GM18511 (cell line): ENCODE data around the gene CENPH.
A peak's percentile ranks its signal among the peaks of the same experiment; 100 is the strongest.
"Not testable (repeated sequence)": the region's sequence is repeated elsewhere in the genome, so short reads cannot be mapped to it uniquely, and the experiment has no call there.

Source experiments
- ATAC-seq: cut with Tn5 transposase; IDR thresholded peaks from one replicate; pipeline ENCODE4 v1.9.1; 2021; ENCODE audit warnings: mild to moderate bottlenecking, moderate library complexity; ENCODE audit not compliant: unreplicated experiment

CENPH gene

GRCh38 chr5:69206528-69207190 is 17.3 kb downstream of the CENPH start:
- no peak for ATAC-seq

- ATAC-seq: no peak
Observed at GRCh38 chr5:69209602-69210001, 20.2 kb downstream of the CENPH start.

DNA sequence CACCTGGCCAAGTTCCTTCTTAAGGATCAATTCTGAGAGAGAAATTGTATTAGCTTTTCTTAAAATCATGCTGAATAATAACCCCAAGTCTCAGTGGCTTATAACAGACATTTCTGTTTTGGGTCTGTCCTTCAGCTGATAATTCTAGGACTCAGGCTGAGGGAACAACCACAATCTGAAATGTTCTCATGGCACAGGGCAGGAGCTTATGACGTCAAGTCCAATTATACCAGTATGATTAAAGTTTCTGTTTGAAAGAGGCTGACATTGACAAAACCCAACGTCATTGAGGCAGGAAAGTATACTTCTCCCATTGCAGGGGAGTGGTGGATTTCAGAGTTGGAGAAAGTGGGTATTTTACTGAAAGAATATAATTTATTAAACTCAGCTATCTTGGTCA is 21.8 kb downstream of the CENPH start:
- no peak for ATAC-seq

DNA sequence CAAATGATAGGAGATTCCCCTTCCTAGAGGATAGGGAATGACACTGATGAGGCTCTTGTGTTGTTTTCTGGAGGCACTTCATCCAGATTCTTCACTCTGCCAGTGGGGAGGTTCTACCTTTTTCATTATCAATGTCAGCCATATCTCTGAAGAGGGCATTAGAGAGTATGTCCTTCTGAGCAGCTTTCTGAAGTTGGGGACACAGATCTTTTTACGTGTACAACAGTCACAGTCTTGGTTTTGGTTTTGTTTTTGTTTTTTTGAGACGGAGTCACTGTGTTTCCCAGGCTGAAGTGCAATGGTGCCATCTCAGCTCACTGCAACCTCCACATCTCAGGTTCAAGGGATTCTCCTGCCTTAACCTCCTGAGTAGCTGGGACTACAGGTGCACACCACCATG is 22.6 kb downstream of the CENPH start:
- no peak for ATAC-seq

DNA sequence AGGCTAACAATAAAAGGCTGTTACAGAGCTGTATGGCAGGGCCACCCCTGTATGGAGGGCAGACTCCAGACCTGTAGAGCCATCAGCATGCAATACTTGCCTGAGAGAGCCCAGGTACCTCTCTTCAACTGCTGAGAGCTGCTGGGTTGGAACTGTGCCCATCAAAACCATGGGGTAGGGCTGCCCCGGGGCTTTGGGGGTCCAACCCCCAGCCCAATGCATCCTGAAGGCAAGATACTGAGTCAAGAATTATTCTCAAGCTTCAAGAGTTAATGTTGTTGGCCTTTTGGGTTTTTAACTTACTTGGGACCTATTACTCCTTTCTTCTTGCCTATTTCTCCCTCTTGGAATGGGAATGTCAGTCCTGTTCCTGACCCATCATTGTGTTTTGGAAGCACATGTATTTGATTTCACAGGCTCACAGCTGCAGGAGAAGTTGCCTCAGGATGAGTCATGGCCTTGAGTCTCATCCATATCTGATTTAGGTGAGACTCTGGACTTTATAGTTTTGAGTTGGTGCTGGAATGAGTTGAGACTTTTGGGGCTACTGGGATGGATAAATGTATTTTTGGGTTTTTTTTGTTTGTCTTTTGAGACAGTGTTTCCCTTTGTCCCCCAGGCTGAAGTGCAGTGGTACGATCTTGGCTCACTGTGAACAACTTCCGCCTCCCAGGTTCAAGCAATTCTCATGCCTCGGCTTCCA is 24.3 kb downstream of the CENPH start:
- no peak for ATAC-seq

DNA sequence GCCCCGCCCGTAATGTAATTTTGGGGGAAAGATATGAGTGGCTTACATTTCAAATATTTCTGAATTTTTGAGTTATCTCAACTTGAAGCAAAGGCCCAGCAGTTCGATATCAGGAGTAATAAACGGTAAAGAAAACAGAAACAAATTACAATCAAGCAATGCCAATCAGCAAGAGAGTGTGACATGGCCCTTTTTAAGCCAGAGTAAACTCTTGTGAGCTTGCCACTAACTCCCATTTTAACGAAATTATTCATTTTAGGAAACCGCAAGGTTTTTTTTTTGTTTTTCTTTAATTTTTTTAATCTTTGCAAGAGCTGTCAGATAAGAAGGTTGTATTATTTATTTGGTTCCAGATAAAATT is 27.7 kb downstream of the CENPH start:
- no peak for ATAC-seq

- ATAC-seq: peak; percentile 95
Observed at GRCh38 chr5:69217548-69218526, 28.5 kb downstream of the CENPH start.

GRCh38 chr5:69219939-69220338 is 30.6 kb downstream of the CENPH start:
- ATAC-seq: no peak

GRCh38 chr5:69220371-69220770 is 31.0 kb downstream of the CENPH start:
- ATAC-seq: not testable (repeated sequence)

DNA sequence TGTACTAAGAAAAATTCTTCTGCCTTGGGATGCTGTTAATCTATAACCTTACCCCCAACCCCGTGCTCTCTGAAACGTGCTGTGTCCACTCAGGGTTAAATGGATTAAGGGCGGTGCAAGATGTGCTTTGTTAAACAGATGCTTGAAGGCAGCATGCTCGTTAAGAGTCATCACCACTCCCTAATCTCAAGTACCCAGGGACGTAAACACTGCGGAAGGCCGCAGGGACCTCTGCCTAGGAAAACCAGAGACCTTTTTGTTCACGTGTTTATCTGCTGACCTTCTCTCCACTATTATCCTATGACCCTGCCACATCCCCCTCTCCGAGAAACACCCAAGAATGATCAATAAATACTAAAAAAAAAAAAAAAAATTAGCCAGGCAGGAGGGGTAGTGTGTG is 31.4 kb downstream of the CENPH start:
- ATAC-seq: not testable (repeated sequence)

GRCh38 chr5:69224520-69224919 is 35.1 kb downstream of the CENPH start:
- ATAC-seq: no peak

DNA sequence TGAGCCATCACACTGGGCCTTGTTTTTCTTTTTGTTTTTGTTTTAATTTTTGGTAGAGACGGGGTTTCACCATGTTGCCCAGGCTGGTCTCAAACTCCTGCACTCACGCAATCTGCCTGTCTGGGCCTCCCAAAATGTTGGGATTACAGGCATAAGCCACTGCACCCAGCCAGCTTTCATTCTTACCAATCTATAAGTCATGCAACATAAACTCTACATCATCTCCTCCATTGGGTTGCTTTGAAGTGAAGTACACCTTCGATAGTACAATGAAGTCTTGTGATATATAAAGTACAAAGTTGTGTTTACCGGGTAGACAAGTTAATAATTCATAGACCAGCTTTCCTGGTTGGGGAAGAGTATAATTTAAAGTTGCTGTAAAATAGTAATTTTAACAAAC is 36.5 kb downstream of the CENPH start:
- no peak for ATAC-seq

- ATAC-seq: no peak
Observed at GRCh38 chr5:69230181-69230580, 40.8 kb downstream of the CENPH start.

DNA sequence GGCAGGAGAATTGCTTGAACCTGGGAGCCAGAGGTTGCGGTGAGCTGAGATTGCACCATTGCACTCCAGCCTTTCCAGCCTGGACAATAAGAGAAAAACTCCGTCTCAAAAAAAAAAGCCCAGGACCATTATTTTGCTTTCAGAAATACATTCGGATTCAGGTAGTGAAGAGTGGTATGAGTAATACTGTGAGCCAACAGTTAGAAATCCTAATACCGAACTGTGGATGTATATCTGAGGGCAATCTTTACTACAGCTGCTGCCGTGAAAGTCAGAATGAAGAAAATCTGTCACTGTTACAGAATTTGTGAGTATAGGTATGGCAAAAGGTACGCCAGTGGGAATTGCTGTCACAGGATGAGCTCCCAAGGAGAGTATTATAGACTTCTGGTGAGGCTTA is 41.9 kb downstream of the CENPH start:
- ATAC-seq: no peak

DNA sequence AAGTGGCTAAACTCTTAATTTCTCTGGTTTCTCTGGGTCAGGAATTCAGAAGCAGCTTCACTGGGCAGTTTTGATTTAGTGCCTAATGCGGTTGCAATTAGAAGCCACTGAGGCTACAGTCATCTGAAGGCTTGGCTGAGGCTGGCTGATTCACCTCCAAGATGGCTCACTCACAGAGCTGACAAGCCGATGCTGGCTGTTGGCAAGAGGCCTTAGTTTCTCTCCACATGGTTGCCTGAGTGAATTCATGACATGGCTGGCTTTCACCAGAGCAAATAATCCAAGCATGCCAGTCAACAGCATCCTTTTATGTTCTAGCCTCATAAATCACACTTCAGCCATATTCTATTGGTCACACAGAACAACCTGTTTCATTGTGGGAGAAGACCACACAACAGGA is 42.5 kb downstream of the CENPH start:
- no peak for ATAC-seq

- ATAC-seq: peak; percentile 100
Observed at GRCh38 chr5:69234457-69235268, 45.3 kb downstream of the CENPH start, which contains the start of gene CDK7. Gene CDK7 (plus strand): TSS chr5:69234886. CDS start chr5:69234976, 90 bp downstream.

GRCh38 chr5:69236733-69237132 is 47.4 kb downstream of the CENPH start:
- ATAC-seq: not testable (repeated sequence)

DNA sequence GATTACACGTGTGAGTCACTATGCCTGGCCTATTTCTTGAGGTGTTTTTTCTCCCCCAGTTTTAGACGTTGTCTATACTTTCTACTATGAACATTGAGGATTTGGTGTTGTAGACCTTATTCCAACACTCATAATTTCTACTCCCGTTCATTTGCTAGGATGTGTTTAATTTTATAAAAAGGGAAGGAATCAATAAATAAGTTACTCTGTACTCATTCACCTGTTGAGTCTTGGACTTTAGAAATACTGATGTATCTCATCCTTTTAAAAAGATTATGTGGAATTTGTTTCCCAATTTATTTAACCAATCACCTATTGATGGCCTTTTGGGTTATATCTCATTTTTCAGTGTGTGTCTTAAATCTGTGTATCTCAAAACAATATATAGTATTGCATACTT is 48.5 kb downstream of the CENPH start:
- ATAC-seq: no peak

- ATAC-seq: no peak
Observed at GRCh38 chr5:69238760-69239251, 49.4 kb downstream of the CENPH start.

GRCh38 chr5:69242215-69242927 is 53.0 kb downstream of the CENPH start:
- no peak for ATAC-seq
